NK-92 (cell line): ENCODE results near the gene FAM81B.

Experiments used
- DNase-seq: peaks from one replicate; lab custom pipeline; 2025; ENCODE audit not compliant: unreplicated experiment; lab: John Stamatoyannopoulos, UW

Gene FAM81B

DNA sequence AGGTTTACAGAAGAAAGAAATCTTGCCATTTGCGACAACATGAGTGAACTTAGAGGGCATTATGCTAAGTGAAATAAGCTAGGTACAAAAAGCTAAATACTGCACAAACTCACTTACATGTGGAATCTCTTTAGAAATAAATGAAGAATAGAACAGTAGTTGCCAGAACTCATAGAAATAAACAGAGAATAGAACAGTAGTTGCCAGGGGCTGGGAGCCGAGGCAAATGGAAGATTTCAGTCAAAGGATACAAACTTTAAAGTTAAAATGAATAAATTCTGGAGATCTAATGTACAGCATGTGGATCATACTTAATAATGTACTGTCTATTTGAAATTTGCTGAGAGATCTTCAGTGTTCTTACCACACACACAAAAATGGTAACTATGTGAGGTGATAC is 63.4 kb downstream of the FAM81B start:
- no peak for DNase-seq

DNA sequence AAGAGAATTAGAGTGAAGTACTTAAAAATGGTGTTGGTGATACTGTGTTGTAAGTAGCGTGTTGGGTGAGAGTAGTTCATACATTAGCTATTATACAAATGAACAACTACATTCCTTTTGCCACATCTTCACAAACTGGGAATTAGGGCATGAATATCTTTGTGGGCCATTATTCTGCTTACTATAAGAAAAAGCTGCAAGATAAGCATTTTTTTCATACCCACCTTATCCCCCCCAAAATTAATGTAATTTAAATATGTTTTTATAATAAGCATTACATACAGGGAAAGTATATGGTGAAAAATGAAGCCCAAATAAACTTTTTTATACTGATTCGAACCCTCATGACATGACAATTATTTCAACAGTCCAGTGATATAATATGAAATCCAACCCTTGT is 69.5 kb downstream of the FAM81B start:
- no peak for DNase-seq

DNA sequence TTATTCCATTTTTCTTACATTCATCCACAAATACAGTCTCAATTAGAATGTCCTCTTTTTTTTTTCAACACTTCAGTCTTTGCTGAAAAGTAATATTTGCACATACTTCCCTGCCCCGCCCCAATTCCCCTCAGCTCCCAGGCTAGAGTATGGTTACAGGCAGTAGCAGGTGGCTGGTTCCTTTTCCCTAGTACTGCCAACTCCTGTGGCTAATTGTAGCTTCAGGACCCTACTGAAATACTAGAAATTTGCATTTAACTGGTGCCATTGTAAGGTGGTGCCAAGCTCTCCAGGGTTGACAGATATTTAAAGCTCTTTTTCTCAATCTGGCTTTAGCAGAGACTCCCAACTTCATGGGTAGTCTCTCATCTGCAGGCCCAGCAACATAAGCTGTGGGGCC is 80.3 kb downstream of the FAM81B start:
- no peak for DNase-seq

DNA sequence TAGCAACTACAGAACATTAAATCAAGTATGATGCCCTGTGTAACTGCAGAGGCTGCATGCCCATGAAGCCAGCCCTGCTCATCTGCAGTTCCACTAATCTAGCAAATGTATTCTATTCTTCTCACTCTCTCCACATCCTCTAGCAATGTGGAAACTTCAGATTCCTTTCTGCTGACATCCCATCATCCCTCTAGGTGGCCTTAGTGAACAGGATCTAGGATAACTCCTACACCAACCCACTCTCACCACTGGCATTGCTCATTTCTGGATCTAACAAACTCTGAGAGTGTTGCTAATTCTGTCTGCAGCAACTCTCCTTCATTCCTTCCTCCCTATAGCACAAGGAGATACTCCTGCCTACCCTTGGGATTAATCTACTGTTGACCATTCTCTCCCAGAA is 80.8 kb downstream of the FAM81B start:
- no peak for DNase-seq

DNA sequence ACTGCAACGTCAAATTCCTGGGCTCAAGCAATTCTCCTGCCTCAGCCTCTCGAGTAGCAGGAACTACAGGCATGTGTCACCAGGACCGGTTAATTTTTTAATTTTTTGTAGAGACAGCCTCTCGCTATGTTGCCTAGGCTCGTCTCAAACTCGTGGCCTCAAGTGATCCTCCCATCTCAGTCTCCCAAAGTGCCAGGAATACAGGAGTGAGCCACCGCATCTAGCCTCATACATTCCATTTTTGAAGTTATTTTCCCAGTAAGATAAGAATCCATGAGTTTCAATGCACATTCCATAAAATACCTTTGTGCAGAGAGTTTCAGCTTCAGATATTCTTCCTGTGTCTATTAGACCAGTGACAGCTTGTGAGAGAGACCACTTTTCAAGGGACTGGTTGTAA is 93.3 kb downstream of the FAM81B start:
- no peak for DNase-seq

DNA sequence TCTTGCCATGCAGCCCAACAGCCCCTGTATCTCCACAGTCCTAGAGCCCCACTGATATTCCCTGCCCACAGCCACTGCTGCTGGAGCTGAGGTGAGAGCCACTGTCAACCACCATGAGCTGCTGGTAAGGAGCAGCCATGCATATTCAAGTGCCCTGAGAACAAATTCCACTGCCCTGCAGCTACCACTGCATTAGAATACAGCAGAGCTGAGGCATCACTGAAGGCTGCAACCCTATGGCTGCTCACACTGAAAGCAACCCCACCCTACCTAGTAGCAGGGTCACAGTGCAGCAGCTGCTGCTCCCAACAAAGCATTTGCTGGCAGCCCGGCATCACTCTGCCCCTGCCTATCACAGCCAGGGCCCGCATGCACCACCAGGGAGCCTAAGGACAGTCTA is 95.0 kb downstream of the FAM81B start:
- no peak for DNase-seq

DNA sequence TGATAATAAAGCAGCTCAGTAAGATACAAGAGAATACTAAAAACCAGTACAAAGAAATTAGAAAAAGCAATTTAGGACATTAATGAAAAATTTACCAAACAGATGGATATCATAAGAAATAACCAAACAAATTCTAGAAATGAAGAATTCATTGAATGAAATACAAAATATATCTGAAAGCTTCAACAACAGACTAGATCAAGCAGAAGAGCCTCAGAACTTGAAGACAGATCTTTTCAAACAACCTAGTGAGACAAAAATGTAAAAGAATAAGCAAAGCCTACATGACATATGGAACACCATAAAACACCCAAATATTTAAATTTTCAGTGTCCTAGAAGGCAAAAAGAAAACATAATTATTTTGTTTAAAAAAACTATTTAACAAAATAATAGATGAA is 96.7 kb downstream of the FAM81B start:
- no peak for DNase-seq
